HepG2 (cell line): ENCODE measurements around the gene GRAMD2A. TPM values are rescaled to one million over a fixed set of nuclear protein-coding genes. Genes with fewer than 3 reads are reported as not detected.

Experiments
- DZIP1 ChIP-seq: sonication (generic); formaldehyde crosslinking; IDR thresholded peaks from 2 replicates; pipeline ENCODE4 v1.5.0; 2020; ENCODE audit warnings: mild to moderate bottlenecking, missing genetic modification reagents
- FOXO1 ChIP-seq: sonication (generic); formaldehyde crosslinking; IDR thresholded peaks from 2 replicates; pipeline ENCODE4 v1.4.0; 2020; ENCODE audit warnings: missing genetic modification reagents
- GZF1 ChIP-seq: sonication (generic); formaldehyde crosslinking; IDR thresholded peaks from 2 replicates; pipeline ENCODE4 v1.5.1; 2020; ENCODE audit warnings: mild to moderate bottlenecking, missing genetic modification reagents
- KMT2A ChIP-seq: sonication (generic); formaldehyde crosslinking; IDR thresholded peaks from 2 replicates; pipeline ENCODE4 v1.4.0; 2020; ENCODE audit warnings: missing genetic modification reagents
- NKX3-1 ChIP-seq: sonication (generic); formaldehyde crosslinking; IDR thresholded peaks from 2 replicates; pipeline ENCODE4 v1.5.0; 2020; ENCODE audit warnings: missing genetic modification reagents
- RXRB ChIP-seq: IDR thresholded peaks from 2 replicates; pipeline ENCODE4 v1.6.1; 2016; ENCODE audit warnings: borderline replicate concordance, missing genetic modification reagents, missing compliant biosample characterization
- SIN3A ChIP-seq: IDR thresholded peaks from 2 replicates; pipeline ENCODE4 v1.6.1; 2011; ENCODE audit warnings: low read depth, mild to moderate bottlenecking, control low read depth, low read length, borderline replicate concordance
- SNAI1 ChIP-seq: sonication (generic); formaldehyde crosslinking; IDR thresholded peaks from 2 replicates; pipeline ENCODE4 v1.5.0; 2020; ENCODE audit warnings: mild to moderate bottlenecking, missing genetic modification reagents, borderline replicate concordance
- TAF1 ChIP-seq: sonication (generic); formaldehyde crosslinking; IDR thresholded peaks from 2 replicates; pipeline ENCODE4 v1.4.0; 2020; ENCODE audit warnings: missing genetic modification reagents
- TBX2 ChIP-seq: sonication (generic); formaldehyde crosslinking; IDR thresholded peaks from 2 replicates; pipeline ENCODE4 v1.5.0; 2020; ENCODE audit warnings: missing genetic modification reagents, mild to moderate bottlenecking, borderline replicate concordance
- ZFP82 ChIP-seq: sonication (generic); formaldehyde crosslinking; IDR thresholded peaks from 2 replicates; pipeline ENCODE4 v1.5.1; 2020; ENCODE audit warnings: mild to moderate bottlenecking, missing genetic modification reagents, borderline replicate concordance
- ZNF18 ChIP-seq: sonication (generic); formaldehyde crosslinking; IDR thresholded peaks from 2 replicates; pipeline ENCODE4 v1.8.0; 2022; ENCODE audit warnings: mild to moderate bottlenecking, missing genetic modification reagents; ENCODE audit not compliant: insufficient replicate concordance
- ZNF235 ChIP-seq: sonication (generic); formaldehyde crosslinking; IDR thresholded peaks from 2 replicates; pipeline ENCODE4 v1.8.1; 2023; ENCODE audit warnings: mild to moderate bottlenecking, missing genetic modification reagents, borderline replicate concordance
- ZNF343 ChIP-seq: sonication (generic); formaldehyde crosslinking; IDR thresholded peaks from 2 replicates; pipeline ENCODE4 v1.4.0; 2020; ENCODE audit warnings: mild to moderate bottlenecking, missing genetic modification reagents
- ZNF768 ChIP-seq: sonication (generic); formaldehyde crosslinking; IDR thresholded peaks from 2 replicates; pipeline ENCODE4 v1.4.0; 2020; ENCODE audit warnings: missing genetic modification reagents
- ZNF777 ChIP-seq: sonication (generic); formaldehyde crosslinking; IDR thresholded peaks from 2 replicates; pipeline ENCODE4 v1.4.0; 2020; ENCODE audit warnings: missing genetic modification reagents
- ZNF782 ChIP-seq: sonication (generic); formaldehyde crosslinking; IDR thresholded peaks from 2 replicates; pipeline ENCODE4 v1.4.0; 2020; ENCODE audit warnings: missing genetic modification reagents, mild to moderate bottlenecking, borderline replicate concordance
- polyA plus RNA-seq, 8 experiments: library from polyadenylated mRNA; depleted of rRNA in 3 of 8; stranded (reverse) in 7 of 8; unstranded in 1 of 8; fragments of >200 nt; fragmentation: Illumina TruSeq in 4 of 8; extraction: Trizol in 4 of 8; gene quantifications; 2 replicates each; pipeline versions ENCODE4 v1.2.1 to v1.2.3, GENCODE V29; 2011 to 2016; ENCODE audit warnings: low read depth in 4 of 8, missing spikeins in 1 of 8, mixed read lengths in 1 of 8; ENCODE audit not compliant: insufficient read depth in 1 of 8
- total RNA-seq, 5 experiments: library from RNA; depleted of rRNA; stranded (reverse); fragments of >200 nt; fragmentation: Illumina TruSeq; extraction: Trizol; gene quantifications; 2 replicates each; pipeline ENCODE4 v1.2.3, GENCODE V29; 2016; ENCODE audit warnings: low read depth in 1 of 5
- TF ChIP-seq, protein P1 (sequence below): sonication (generic); formaldehyde crosslinking; IDR thresholded peaks from 2 replicates; pipeline ENCODE4 v1.4.0; 2020; ENCODE audit warnings: mild to moderate bottlenecking, missing genetic modification reagents, borderline replicate concordance
- TF ChIP-seq, protein P2 (sequence below): IDR thresholded peaks from 2 replicates; pipeline ENCODE4 v1.6.1; 2016; ENCODE audit warnings: low read depth, borderline replicate concordance

GRAMD2A gene
- total and polyA plus RNA-seq, 2 of the 13 experiments (the other 11 are each of a cell fraction or from before 2014, with no cell fraction given): 0.04 TPM; not detected in 1

- TF ChIP-seq RXRB (no peak), NKX3-1 (CRISPR knock-in tag) (0 out of 2 replicates have a peak, but pooled peaks have one; percentile 17), ZNF343 (CRISPR knock-in tag) (peak; percentile 43; the same call in 1 of the 2 replicates), ZFP82 (no peak), ZNF782 (CRISPR knock-in tag) (0 out of 2 replicates have a peak, but pooled peaks have one; percentile 15), SNAI1 (CRISPR knock-in tag) (peak; percentile 80; the same call in 1 of the 2 replicates), ZNF18 (CRISPR knock-in tag) (peak; percentile 38), TAF1 (CRISPR knock-in tag) (peak; percentile 48), ZNF235 (0 out of 2 replicates have a peak, but pooled peaks have one; percentile 78), DZIP1 (CRISPR knock-in tag) (0 out of 2 replicates have a peak, but pooled peaks have one; percentile 19), KMT2A (CRISPR knock-in tag) (0 out of 2 replicates have a peak, but pooled peaks have one; percentile 67), SIN3A (peak; percentile 7; the same call in 1 of the 2 replicates), GZF1 (CRISPR knock-in tag) (0 out of 2 replicates have a peak, but pooled peaks have one; percentile 26), FOXO1 (CRISPR knock-in tag) (peak; percentile 19; the same call in 1 of the 2 replicates), TBX2 (0 out of 2 replicates have a peak, but pooled peaks have one; percentile 46), ZNF768 (CRISPR knock-in tag) (peak; percentile 60; the same call in 1 of the 2 replicates), ZNF777 (peak; percentile 94)
- TF ChIP-seq, protein P1, sequence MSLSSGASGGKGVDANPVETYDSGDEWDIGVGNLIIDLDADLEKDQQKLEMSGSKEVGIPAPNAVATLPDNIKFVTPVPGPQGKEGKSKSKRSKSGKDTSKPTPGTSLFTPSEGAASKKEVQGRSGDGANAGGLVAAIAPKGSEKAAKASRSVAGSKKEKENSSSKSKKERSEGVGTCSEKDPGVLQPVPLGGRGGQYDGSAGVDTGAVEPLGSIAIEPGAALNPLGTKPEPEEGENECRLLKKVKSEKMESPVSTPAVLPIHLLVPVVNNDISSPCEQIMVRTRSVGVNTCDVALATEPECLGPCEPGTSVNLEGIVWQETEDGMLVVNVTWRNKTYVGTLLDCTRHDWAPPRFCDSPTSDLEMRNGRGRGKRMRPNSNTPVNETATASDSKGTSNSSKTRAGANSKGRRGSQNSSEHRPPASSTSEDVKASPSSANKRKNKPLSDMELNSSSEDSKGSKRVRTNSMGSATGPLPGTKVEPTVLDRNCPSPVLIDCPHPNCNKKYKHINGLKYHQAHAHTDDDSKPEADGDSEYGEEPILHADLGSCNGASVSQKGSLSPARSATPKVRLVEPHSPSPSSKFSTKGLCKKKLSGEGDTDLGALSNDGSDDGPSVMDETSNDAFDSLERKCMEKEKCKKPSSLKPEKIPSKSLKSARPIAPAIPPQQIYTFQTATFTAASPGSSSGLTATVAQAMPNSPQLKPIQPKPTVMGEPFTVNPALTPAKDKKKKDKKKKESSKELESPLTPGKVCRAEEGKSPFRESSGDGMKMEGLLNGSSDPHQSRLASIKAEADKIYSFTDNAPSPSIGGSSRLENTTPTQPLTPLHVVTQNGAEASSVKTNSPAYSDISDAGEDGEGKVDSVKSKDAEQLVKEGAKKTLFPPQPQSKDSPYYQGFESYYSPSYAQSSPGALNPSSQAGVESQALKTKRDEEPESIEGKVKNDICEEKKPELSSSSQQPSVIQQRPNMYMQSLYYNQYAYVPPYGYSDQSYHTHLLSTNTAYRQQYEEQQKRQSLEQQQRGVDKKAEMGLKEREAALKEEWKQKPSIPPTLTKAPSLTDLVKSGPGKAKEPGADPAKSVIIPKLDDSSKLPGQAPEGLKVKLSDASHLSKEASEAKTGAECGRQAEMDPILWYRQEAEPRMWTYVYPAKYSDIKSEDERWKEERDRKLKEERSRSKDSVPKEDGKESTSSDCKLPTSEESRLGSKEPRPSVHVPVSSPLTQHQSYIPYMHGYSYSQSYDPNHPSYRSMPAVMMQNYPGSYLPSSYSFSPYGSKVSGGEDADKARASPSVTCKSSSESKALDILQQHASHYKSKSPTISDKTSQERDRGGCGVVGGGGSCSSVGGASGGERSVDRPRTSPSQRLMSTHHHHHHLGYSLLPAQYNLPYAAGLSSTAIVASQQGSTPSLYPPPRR (CRISPR knock-in tag): no peak
- TF ChIP-seq, protein P2, sequence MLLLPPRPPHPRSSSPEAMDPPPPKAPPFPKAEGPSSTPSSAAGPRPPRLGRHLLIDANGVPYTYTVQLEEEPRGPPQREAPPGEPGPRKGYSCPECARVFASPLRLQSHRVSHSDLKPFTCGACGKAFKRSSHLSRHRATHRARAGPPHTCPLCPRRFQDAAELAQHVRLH (CRISPR knock-in tag): peak; percentile 57; the same call in 1 of the 2 replicates
Measured at GRCh38 chr15:72117486-72118016, 80.0 kb downstream of the GRAMD2A start (continued).
